ENCODE results near the gene KLF6. TPM values are rescaled to one million over a fixed set of nuclear protein-coding genes. Genes with fewer than 3 reads are reported as not detected.

KLF6 gene
- polyA plus RNA-seq, 1 of the 3 experiments (the other 2 are of a cell fraction), result 148 TPM

DNA sequence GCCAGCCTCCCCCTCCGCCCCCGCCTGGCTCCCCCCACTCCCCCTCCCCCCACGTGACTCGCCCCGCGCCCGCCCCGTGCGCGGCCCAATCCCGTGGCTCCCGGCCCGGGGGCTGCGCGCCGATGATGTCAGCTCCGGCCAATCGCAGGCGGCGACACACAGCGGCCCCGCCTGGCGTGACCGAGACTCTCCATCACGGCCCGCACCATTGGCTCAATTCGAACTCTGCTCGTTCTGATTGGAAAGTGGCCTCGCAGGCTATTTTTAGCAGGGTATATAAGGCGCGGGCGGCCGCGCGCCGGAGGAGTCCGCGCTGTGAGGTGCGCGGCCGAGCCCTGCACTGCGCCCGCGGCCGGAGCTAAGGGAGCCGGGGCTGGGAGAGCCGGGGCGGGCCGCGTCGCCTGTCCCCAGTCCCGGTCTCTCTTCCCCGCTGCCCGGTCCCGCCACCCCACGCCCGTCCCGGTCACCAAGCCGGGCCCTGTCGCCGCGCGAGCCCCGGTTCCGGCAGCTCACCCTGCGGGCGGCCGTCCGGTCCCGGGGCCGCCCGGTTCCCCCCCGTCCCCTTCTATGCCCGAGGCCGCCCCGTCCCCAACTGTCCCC, 342 bp upstream of the KLF6 start (continued):
- no peak for TF ChIP-seq USF2 (IDR thresholded peaks at IDR 0.05; ENCODE audit: borderline replicate concordance, low read depth, low read length)
- TF ChIP-seq EP300 (IDR thresholded peaks at IDR 0.05; ENCODE audit: borderline replicate concordance in 1 of 2, low read depth in 1 of 2, low read length in 1 of 2), result peak in 1 of 2 experiments; percentile 2; a peak in 1 of 4 replicates
- peak; percentile 68 for TF ChIP-seq POLR2AphosphoS5 (IDR thresholded peaks at IDR 0.05; ENCODE audit: low read depth, low read length)
- TF ChIP-seq FOSL2 (IDR thresholded peaks at IDR 0.05; ENCODE audit: borderline replicate concordance, low read depth), result no peak; the same call in 1 of the 2 replicates
- no peak; the same call in 1 of the 2 replicates for TF ChIP-seq TCF12 (IDR thresholded peaks at IDR 0.05)
- no peak for TF ChIP-seq GABPA (IDR thresholded peaks at IDR 0.05; ENCODE audit: low read depth)
- no peak for TF ChIP-seq JUND (IDR thresholded peaks at IDR 0.05)
- TF ChIP-seq TEAD4 (IDR thresholded peaks at IDR 0.05; ENCODE audit: borderline replicate concordance, insufficient read depth), result no peak
- no peak for TF ChIP-seq MAX (IDR thresholded peaks at IDR 0.05; ENCODE audit: low read depth)
- TF ChIP-seq EZH2phosphoT487 (IDR thresholded peaks at IDR 0.05; ENCODE audit: borderline replicate concordance, low read depth), result no peak
- peak; percentile 71 for TF ChIP-seq REST (IDR thresholded peaks at IDR 0.05; ENCODE audit: low read depth, low read length)
- TF ChIP-seq, protein P1, sequence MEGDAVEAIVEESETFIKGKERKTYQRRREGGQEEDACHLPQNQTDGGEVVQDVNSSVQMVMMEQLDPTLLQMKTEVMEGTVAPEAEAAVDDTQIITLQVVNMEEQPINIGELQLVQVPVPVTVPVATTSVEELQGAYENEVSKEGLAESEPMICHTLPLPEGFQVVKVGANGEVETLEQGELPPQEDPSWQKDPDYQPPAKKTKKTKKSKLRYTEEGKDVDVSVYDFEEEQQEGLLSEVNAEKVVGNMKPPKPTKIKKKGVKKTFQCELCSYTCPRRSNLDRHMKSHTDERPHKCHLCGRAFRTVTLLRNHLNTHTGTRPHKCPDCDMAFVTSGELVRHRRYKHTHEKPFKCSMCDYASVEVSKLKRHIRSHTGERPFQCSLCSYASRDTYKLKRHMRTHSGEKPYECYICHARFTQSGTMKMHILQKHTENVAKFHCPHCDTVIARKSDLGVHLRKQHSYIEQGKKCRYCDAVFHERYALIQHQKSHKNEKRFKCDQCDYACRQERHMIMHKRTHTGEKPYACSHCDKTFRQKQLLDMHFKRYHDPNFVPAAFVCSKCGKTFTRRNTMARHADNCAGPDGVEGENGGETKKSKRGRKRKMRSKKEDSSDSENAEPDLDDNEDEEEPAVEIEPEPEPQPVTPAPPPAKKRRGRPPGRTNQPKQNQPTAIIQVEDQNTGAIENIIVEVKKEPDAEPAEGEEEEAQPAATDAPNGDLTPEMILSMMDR (IDR thresholded peaks at IDR 0.05), result no peak
- TF ChIP-seq MEF2A (IDR thresholded peaks at IDR 0.05; ENCODE audit: borderline replicate concordance, low read depth), result peak; percentile 93
- 0 out of 2 replicates have a peak, but pooled peaks have one; percentile 64 for TF ChIP-seq SIN3A (IDR thresholded peaks at IDR 0.05; ENCODE audit: borderline replicate concordance, low read depth, low read length)

Measured in SK-N-SH (cell line).